Body of pancreas (tissue), 4 donors: ENCODE data around the gene CNTRL.

Experiments used
- POLR2A ChIP-seq, 3 donors: fragments of 450-650 bp; IDR thresholded peaks; one replicate each; pipeline ENCODE4 v1.6.1; 2016; ENCODE audit warnings: antibody characterized with exemption in 3 of 3, mild to moderate bottlenecking in 2 of 3
- TF ChIP-seq, protein P1 (sequence below), 7 experiments: fragments of 450-650 bp in 4 of 7; fragments of 200-600 bp in 3 of 7; sonication (generic) in 3 of 7; IDR thresholded peaks; one replicate each; pipeline ENCODE4 v1.5.1; 2016 to 2019; ENCODE audit warnings: antibody characterized with exemption in 7 of 7

DNA sequence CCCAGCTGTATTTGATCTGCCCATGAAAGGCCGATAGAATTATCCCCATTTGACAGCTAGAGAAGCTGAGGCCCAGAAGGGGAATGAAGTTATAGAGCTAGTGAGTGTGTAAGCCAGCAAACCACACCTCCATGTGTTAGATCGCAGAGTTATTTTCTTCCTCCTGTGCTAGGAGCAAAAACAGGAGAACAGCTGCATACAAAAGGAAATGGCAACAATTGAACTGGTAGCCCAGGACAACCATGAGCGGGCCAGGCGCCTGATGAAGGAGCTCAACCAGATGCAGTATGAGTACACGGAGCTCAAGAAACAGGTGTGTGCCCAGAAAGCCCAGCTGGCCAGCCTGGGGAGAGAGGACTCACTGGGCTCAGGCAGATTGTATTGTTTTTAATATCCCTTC is 96.5 kb downstream of the CNTRL start:
- TF ChIP-seq, protein P1, sequence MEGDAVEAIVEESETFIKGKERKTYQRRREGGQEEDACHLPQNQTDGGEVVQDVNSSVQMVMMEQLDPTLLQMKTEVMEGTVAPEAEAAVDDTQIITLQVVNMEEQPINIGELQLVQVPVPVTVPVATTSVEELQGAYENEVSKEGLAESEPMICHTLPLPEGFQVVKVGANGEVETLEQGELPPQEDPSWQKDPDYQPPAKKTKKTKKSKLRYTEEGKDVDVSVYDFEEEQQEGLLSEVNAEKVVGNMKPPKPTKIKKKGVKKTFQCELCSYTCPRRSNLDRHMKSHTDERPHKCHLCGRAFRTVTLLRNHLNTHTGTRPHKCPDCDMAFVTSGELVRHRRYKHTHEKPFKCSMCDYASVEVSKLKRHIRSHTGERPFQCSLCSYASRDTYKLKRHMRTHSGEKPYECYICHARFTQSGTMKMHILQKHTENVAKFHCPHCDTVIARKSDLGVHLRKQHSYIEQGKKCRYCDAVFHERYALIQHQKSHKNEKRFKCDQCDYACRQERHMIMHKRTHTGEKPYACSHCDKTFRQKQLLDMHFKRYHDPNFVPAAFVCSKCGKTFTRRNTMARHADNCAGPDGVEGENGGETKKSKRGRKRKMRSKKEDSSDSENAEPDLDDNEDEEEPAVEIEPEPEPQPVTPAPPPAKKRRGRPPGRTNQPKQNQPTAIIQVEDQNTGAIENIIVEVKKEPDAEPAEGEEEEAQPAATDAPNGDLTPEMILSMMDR (IDR thresholded peaks at IDR 0.05), result no peak
- no peak for TF ChIP-seq POLR2A (IDR thresholded peaks at IDR 0.05)
